ENCODE data around the gene MRPL21. TPM values are rescaled to one million over a fixed set of nuclear protein-coding genes. Genes with fewer than 3 reads are reported as not detected.
A peak's percentile ranks its signal among the peaks of the same experiment; 100 is the strongest.

The MRPL21 gene
- 10 to 100 TPM; 41.1 to 76.9 TPM for total RNA-seq

- Histone ChIP-seq H3K4me3 (peak within 1 kb of the TSS; percentile 79 to 91), H3K36me3 (peaks cover 0 to 5% of the 10 kb centered on the region in 2 donors), H3K4me1 (replicated peaks) (no peaks in the 10 kb centered on the region), H3K27ac (peak within 1 kb of the TSS; percentile 85 to 88), H3K9me3 (no peaks in the 10 kb centered on the region), H3K27me3 (replicated peaks; ENCODE audit: insufficient read depth) (no peaks in the 10 kb centered on the region)
- intact Hi-C loops (cut with DNase I), result loop anchor here (5.0 kb wide), 1 partner anchor 184 kb away; no protein-coding TSS in a partner anchor
- peak; percentile 80 for DNase-seq (ENCODE audit: low spot score)
- WGBS, result 1% methylated on average over 43 of the region's 78 CpGs
- TF ChIP-seq POLR2A (IDR thresholded peaks at IDR 0.05) (peak; percentile 36), CTCF (IDR thresholded peaks at IDR 0.05) (peak in 1 of 4 experiments; percentile 9), POLR2AphosphoS5 (IDR thresholded peaks at IDR 0.05) (peak; percentile 92)
Observed at GRCh38 chr11:68903288-68904247, at the start of gene MRPL21, which contains the start of gene IGHMBP2. Gene MRPL21 (minus strand): TSS chr11:68903832. CDS start chr11:68903810, 22 bp downstream. Gene IGHMBP2 (plus strand): TSS chr11:68903891. CDS start chr11:68903953, 62 bp downstream.

GRCh38 chr11:68950762-68951161, 47.1 kb upstream of the MRPL21 start:
- Histone ChIP-seq H3K27me3 (replicated peaks; ENCODE audit: insufficient read depth) (no peaks in the 10 kb centered on the region), H3K4me1 (replicated peaks) (no peaks in the 10 kb centered on the region), H3K27ac (no peak overlapping the region), H3K4me3 (no peak overlapping the region), H3K9me3 (no peaks in the 10 kb centered on the region), H3K36me3 (no peaks in the 10 kb centered on the region)
- no peak for DNase-seq (ENCODE audit: low spot score)
- no peak for TF ChIP-seq POLR2A (IDR thresholded peaks at IDR 0.05)
- no peak for TF ChIP-seq POLR2AphosphoS5 (IDR thresholded peaks at IDR 0.05)
- TF ChIP-seq CTCF (IDR thresholded peaks at IDR 0.05), result no peak
- WGBS, result 80% methylated on average over 9 of the region's 9 CpGs
- intact Hi-C loops (cut with DNase I), result no loop called here

- no peaks in the 10 kb centered on the region for H3K9me3 ChIP-seq
- no peaks in the 10 kb centered on the region for H3K36me3 ChIP-seq
- WGBS, result 81% methylated on average over 5 of the region's 5 CpGs
- no peaks in the 10 kb centered on the region for H3K4me1 ChIP-seq (replicated peaks)
- no peak for DNase-seq (ENCODE audit: low spot score)
- H3K4me3 ChIP-seq, result no peak overlapping the region
- TF ChIP-seq CTCF (IDR thresholded peaks at IDR 0.05) (no peak), POLR2AphosphoS5 (IDR thresholded peaks at IDR 0.05) (no peak), POLR2A (IDR thresholded peaks at IDR 0.05) (no peak)
- intact Hi-C loops (cut with DNase I), result no loop called here
- no peaks in the 10 kb centered on the region for H3K27me3 ChIP-seq (replicated peaks; ENCODE audit: insufficient read depth)
- H3K27ac ChIP-seq, result no peak overlapping the region
Observed at GRCh38 chr11:68950270-68950669, 46.6 kb upstream of the MRPL21 start.

- DNase-seq (ENCODE audit: low spot score), result no peak
- Histone ChIP-seq H3K9me3 (no peaks in the 10 kb centered on the region), H3K27me3 (replicated peaks; ENCODE audit: insufficient read depth) (no peaks in the 10 kb centered on the region), H3K27ac (no peak overlapping the region), H3K4me1 (replicated peaks) (no peaks in the 10 kb centered on the region), H3K4me3 (no peak overlapping the region), H3K36me3 (no peaks in the 10 kb centered on the region)
- TF ChIP-seq CTCF (IDR thresholded peaks at IDR 0.05), result no peak
- TF ChIP-seq POLR2A (IDR thresholded peaks at IDR 0.05), result no peak
- TF ChIP-seq POLR2AphosphoS5 (IDR thresholded peaks at IDR 0.05), result no peak
- intact Hi-C loops (cut with DNase I), result no loop called here
- WGBS, result 89% methylated on average over 17 of the region's 17 CpGs
Observed at GRCh38 chr11:68948935-68949334, 45.3 kb upstream of the MRPL21 start.

All from prostate gland (tissue), 2 donors.